Stomach (tissue), 4 donors: ENCODE results near the gene SLC4A4.

Experiments
- CTCF ChIP-seq, 7 experiments: fragments of 450-650 bp in 4 of 7; fragments of 200-600 bp in 3 of 7; sonication (generic) in 3 of 7; IDR thresholded peaks; one replicate each; pipeline ENCODE4 v1.5.1; 2016 to 2019; ENCODE audit warnings: antibody characterized with exemption in 7 of 7, control low read depth in 2 of 7, mild to moderate bottlenecking in 1 of 7
- EP300 ChIP-seq: sonication (generic); formaldehyde crosslinking; IDR thresholded peaks from one replicate; pipeline ENCODE4 v1.6.1; 2017; ENCODE audit warnings: antibody characterized with exemption
- POLR2A ChIP-seq, 4 donors: fragments of 450-650 bp; IDR thresholded peaks; one replicate each; pipeline ENCODE4 v1.6.1; 2016; ENCODE audit warnings: antibody characterized with exemption in 4 of 4, control low read depth in 2 of 4, mild to moderate bottlenecking in 1 of 4, moderate library complexity in 1 of 4

- TF ChIP-seq CTCF (IDR thresholded peaks at IDR 0.05): no peak
- TF ChIP-seq POLR2A (IDR thresholded peaks at IDR 0.05): no peak
- no peak for TF ChIP-seq EP300
Observed at GRCh38 chr4:71533121-71533520, 194.3 kb downstream of the SLC4A4 start.
